K562 treated with DMSO at 1 percent for 12 hours (cell line): Measurements from ENCODE around the gene CCDC141. TPM values are rescaled to one million over a fixed set of nuclear protein-coding genes. Genes with fewer than 3 reads are reported as not detected.

ENCODE experiments used
- total RNA-seq: library from RNA; unstranded; fragments of 300-600 nt; gene quantifications from 2 replicates; pipeline ENCODE4 v1.2.3, GENCODE V29; 2022; ENCODE audit not compliant: insufficient read depth

CCDC141 gene
- total RNA-seq, result not detected in 2 replicates

GRCh38 chr2:179049546-179050311 is at the start of gene CCDC141:
CCDC141 (minus strand) TSS chr2:179050137; CDS start chr2:179049941, 196 bp downstream.

GRCh38 chr2:178807227-178808008 is 242.5 kb downstream of the CCDC141 start, which contains the start of gene TTN:
TTN (minus strand) TSS chr2:178807423; CDS start chr2:178804642, 2,781 bp downstream.

Other genes with a start within 250 kb of the CCDC141 start
- gene TTN, start 242.7 kb downstream of the CCDC141 start, total RNA-seq, result 0.02 and 0.19 TPM in 2 replicates
- 0.33 and 1.3 TPM in 2 replicates for gene SESTD1, start 214.7 kb upstream of the CCDC141 start, total RNA-seq